Middle frontal gyrus (tissue), 1 donor: ENCODE measurements around the gene RGMB.

Source experiments
- DNase-seq: peaks from one replicate; pipeline ENCODE4 v3.0.0-alpha.2; 2015; ENCODE audit warnings: low spot score; ENCODE audit errors: extremely low spot score

RGMB gene

DNA sequence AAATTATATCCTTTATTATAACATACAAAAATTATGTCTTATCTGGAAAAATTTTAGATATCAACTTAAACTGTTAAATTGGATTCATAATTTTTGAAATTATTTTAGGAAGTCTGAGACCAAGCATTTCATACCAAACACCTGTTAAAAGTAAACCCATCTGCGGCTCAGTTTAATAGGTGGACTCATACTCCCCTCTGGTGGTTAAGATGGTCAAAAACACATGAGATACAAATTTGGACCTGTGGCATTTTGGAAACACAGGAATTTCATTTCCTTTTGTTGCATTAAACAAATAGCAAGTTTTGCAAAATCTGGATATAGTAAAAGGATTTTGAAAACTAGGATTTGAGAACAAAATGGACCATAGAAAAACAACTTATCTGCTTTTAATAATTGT is 53.7 kb downstream of the RGMB start:
- DNase-seq, result no peak

DNA sequence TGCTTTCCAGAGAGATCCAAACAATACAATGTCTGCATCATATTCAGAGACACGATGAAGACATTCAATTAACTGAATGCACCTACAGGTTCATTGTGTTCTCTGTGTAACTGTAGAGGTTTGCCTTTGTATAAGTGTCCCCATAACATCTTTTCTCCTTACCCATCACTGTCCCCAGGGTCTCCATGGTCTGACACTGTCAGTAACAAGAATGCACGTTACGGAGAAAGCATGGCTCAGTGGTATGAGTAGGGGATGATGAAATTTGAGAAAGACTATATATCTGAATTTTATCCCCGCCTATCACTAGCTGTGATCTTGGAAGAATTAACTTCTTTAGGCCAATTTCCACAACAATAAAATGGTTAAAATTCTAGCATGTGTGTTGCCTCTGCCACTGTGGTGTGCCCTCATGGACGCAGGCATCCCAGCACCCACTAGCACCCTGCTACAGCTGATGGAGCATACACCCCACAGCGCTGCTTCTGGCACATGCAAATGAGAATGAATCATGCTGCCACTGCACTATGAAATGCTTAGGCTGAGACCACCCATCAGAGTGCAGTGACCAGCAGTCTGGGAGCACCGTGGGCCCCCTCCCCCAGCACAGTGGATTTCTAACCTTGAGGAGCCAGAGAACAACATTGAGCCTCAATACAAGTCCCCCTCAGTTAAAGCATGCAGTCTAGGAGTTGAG is 54.3 kb downstream of the RGMB start:
- DNase-seq, result no peak

DNA sequence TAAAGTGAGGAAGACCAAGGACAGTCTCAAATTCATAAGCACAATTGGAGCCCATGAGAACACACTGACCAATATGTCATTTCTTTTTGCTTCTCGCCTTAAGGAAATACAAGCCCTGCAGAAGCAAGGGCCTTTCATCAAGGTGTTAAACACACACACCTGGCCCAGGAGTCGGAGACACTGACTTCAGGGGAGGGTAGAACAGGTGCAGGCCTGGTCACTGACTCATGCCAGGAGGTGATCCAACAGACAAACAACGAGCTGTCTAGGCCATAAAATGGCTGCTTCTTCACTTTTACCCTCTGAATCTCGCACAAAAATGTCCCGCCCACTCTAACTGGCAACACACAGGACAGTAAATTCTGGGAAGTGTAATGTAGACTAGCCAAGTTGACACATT is 62.7 kb downstream of the RGMB start:
- DNase-seq, result no peak

DNA sequence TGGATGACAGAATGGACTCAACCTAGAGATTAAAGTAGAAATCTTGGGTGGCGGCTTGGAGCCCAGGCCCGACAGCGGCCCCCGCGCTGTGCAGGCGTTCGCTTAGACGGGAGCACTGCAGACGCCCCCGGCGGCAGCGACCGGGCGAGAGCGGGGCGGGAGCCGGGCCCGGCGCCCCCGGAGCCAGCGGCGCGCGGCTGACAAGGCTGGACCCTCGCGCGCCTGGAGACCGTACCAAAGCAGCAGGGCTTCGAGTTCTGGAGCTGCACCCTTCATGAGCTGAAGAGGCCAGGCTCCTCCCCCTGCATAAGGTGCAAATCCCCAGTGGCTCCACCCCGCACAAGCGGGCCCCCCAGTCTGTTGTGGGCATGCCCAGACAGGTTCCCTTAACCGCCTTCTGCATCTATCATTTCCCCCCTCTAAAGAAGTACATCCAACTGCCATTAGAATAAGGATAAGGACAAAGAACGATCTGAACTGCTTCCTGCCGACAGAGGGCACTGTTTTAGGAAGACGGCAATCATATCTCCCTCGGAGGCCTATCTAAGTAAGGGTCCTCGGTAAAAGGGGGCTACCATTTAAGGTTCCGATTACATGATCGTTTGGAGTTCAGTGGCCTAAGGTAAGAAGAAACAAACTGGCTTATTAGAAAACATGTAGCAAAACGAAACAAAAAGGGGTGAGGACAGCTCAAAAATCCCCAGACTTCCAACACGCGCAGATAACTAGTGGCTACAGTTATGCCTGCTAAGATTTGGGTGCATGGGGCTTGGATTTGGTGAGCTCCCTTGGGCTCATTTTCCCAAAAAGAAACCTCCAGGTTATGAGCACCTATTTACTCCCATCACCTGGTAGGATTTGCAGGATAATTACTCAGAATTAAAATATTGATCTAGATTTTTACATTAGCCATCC is 66.3 kb downstream of the RGMB start:
- DNase-seq, result no peak

DNA sequence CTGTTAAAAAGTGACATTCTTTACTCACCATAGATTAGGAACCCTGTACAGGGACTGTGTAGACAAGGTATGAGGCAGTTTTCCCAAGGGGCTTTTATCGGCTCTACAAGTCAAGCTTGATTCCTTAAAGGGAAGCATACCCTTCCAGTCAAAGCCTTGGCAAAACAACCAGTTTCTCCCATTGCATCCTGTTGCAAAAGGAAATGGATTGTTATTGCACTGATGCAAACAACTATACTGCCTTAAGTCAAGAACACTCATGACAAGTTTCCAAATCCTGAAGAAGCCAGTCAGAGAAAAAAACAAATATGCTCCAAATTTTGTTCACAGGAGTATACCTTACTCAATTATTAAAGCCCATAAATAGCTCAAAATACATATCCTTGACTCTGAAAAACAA is 67.5 kb downstream of the RGMB start:
- DNase-seq, result no peak

DNA sequence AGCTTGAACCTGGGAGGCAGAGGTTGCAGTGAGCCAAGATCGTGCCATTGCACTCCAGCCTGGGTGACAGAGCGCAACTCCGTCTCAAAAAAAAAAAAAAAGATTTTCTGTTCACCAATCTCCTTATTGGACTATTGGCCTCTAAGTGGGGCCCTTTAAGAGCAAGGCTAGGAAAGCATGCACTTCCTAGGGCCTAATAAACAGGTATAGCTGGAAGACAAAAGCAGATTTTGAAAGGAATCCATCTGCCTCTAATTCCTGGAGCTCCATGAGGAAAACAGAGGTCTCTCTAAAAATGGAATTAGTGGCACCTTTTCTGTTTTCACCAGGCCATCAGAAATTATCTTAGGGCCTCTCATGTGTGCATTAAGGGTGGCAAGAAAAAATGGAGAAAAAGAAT is 70.0 kb downstream of the RGMB start:
- no peak for DNase-seq

DNA sequence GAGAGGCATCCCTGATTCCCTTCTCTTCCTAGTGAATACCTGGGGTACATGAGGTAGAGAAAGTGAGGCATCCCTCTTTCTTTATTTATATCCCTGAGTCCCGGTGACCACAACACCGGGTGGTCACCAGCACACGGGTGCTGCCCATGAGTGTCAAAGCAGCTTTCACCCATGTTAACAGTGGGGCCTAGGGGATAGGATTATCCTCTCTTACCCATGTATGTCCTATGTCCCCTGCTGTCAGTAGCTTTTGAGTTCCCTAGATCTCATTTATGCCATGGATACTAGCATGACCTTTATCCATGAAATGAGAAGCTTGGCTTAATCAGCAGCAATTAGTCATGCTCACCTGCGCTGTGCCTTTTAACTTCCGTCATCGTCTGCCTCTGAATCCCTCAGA is 71.4 kb downstream of the RGMB start:
- DNase-seq, result no peak

DNA sequence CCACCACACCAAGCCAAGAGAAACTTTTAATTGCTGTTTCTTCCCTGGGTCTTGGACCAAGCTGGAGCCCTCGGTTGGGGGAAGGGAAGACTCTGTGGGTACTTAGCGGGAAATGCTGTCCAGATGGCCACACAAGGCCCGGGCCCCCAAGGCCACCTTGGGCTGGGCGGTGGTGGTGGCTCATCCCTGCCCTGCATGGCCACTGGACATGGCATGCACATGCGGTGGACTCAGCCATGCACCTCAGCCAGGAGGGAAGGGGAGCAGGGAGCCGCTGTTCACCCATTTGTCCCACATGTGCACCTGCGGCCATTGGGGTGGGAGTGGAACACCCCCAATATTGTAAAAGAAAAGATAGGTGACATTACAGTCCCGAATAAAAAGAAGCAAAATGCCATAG is 72.4 kb downstream of the RGMB start:
- no peak for DNase-seq
